Limb (tissue), 2 donors: ENCODE data around the gene TMEM132D.

ENCODE experiments used
- DNase-seq, 2 donors: peaks; one replicate each; pipeline ENCODE4 v3.0.0-alpha.2; 2016; ENCODE audit errors: extremely low spot score in 2 of 2

The TMEM132D gene

DNA sequence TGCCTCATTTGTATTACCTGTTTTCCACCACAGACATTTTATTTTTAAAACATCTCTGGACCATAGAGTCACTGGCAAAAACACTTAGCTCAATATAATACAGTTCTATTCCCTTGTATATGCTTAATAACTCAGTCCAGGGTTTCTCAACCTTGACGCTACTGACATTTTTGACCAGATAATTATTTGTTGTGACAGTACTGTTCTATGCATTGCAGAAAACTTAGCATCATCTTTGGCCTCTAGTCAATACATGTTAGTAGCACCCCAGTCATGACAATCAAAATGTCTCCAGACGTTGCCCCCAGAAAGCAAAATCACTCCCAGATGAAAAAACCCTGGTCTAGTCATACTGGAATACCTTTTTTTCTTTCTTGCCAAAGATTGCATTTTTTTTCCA lies 174.7 kb downstream of the TMEM132D start:
- DNase-seq, result no peak

GRCh38 chr12:129727100-129727499 lies 176.7 kb downstream of the TMEM132D start:
- no peak for DNase-seq

DNA sequence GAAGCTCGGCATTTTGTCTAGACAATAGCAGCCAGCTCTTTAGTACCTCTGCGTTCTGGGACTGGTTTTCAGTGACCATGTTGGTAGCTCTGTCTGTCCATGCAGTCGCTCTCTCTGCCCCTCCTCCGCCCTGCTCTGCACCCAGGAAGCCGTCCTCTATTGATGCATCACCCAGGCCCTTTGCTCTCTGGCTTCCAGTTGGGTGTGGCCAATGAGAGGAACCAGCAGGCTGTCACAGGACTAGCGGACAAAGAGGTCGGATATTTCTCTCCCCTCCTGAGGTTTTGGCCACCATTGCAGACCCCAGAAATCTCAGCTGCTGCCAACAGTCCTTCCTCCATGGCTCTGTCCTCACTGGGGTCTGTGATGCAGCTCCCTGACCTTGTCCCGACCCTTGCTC lies 180.6 kb downstream of the TMEM132D start:
- no peak for DNase-seq

DNA sequence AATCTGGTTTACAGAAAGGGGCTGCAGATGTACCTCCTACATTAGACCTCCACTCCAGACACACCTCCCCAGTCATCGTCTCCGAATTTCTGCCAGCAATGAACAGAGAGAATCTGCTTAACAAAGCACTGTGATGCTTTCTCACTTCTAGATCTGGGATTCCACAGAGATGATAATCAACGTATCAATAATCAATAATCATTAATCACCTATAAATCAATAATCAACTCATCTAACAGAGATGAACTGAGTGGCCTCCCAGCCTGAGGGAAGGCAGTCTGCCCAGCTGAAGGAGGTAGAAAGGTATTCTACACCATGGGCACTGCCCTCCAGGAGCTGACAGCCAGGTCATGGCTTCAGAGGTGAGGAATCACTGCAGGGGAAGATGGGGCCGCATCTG lies 183.2 kb downstream of the TMEM132D start:
- DNase-seq, result no peak

GRCh38 chr12:129719416-129719815 lies 184.4 kb downstream of the TMEM132D start:
- DNase-seq, result no peak

DNA sequence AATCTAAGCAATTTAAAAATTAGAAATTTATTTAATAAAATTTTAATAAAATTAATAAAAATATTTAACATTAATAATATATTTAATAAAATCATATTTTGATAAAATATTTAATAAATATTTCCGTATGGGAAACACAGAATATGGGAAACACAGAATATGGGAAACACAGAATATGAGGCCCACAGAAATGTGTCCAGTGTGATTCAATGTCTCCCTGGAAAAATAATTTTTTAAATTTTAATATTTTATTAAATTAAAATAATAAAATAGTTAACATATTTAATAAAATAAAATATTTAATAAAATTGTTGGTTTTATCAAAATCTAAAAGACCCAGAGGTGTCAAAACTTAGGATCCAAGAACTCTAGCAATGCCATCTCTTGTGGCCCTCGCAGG lies 186.4 kb downstream of the TMEM132D start:
- DNase-seq, result no peak

DNA sequence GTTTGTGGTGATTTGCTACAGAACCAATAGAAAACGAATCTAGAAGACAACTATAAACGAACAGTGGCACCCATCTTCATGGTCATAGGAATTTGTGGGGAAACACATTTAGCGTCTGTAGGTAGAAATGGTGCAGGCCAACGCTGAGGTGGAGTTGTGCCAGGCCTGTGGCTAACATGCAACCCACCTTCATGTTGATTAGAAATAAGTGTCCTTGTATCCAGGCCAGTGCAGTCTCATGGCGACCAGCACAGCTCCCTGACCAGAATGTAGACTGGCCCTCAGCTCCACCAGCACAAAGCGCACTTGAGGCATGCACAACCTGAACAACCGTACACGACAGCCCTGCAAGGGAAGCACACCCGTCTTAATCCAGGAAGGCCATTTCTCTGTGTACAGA lies 187.0 kb downstream of the TMEM132D start:
- no peak for DNase-seq

DNA sequence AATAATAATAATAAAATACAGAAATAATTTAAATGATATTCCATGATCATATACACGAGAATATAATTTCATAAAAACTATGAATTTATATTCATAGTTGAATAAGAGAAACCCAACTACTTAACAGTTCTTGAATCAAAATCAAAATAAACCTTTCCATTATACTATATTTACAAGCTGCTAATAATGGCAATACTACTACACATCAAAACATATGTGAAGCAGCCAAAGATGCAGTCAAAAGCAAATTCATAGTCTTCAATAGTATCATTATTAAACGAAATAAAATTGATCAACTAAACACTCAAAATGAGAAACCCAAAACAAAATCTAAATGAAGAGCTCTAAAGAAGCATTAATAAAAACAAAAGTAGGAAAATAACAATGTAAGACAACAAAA lies 197.1 kb downstream of the TMEM132D start:
- DNase-seq, result no peak

DNA sequence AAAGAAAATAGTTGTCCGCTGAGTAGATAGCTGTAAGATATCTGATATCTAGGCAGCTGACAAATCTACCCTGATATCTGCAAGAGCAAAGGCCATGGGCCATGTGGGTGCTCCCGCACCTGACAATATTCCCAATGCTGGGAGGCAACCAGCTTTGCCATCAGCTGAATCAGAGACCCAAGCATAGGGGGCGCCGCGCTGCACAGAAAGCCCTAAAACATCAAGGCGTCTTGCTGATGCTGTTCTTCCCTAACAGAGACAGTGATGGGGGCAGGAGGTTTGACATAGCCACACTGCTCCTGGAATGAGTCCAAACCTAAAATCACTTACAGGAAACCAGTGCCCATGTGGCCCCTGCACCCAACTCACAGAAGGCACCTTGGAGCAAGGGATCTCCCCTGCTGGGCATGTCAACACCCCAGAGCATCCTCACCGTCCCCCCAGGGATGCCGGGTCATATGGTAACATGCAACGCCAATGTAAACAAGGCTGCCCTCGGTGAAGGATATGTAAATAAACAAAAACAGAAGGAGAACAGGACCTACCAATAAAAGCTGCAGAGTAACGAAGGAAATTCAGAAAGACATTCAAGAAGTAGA lies 199.5 kb downstream of the TMEM132D start:
- no peak for DNase-seq

DNA sequence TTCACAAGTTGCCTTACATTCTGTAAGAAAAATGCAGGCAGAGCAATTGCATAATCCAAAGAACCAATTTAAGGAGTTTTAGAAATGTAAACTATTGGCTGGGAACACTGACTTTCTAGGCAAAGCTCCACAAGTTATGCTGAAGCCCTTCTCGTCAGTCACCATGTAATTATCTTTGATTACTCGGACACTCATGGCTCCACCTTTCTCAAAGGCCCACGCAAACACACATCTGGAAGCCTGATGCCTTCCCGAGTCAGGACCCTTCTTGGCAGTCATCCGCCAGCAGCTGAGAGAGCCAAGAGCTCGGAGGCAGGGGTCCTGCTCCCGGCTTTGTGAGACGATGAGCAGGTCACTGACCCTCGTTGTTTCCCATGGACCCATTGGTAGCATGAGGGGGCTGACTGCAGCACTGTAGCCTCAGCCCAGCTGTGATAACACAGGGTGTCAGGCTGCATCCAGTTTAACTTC lies 202.2 kb downstream of the TMEM132D start:
- peak in 1 of 2 donors; percentile 40 for DNase-seq

DNA sequence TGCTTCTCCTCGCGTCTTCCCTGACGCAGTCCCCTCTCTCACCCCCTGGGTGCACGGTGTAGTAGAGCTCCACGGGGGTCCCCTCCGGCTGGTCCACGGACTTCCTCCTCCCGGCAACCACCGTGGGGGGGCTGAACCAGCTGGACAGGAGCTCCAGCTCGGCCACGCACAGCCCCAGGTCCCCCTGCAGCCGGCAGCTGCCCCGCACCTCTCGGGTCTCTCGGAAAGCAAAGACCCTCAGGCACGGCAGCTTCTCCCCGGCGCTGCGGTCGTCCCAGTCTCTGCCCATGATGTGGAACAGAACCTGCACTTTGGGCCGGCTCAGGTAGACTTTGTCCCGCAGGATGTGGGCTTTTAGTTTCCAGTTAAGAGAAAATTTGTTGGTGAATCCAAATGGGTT lies 203.8 kb downstream of the TMEM132D start:
- no peak for DNase-seq

DNA sequence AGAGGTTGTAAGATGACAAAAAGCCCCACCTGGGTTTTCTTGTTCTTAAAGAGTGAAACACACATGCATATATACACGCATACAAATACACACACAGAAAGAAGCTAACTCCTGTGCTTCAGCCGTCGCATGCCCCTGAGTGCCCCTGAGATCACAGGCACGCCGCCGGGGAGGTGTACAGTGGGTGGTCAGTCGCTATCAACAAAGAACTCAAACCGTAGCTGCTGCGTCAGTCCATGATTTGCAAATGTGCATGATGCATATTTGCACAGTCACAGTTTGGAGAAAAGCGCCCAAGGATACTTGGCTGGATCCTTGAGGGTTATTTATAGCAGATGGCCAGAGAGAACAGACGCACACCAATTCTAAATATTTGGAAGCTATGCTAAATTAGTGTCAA lies 206.9 kb downstream of the TMEM132D start:
- DNase-seq, result no peak

DNA sequence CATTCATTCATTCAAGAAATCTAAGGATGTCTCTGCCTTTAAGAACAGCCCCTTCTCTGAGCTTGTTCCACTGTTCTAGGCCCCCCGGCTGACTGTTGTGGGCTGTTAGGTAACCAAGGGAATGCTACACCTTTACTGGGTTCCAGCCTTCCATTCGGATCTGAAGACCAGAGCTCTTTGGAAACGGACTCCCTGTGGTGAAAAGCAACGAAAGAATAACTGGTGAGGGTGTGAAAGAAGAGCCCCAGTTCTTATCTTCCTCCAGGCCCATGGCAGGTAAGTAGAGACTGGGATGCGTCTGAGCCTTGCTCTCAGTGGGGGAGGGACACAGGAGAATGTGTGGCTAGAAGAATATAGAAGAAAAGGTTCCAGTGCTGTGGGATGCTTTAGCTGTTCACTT lies 207.4 kb downstream of the TMEM132D start:
- no peak for DNase-seq

DNA sequence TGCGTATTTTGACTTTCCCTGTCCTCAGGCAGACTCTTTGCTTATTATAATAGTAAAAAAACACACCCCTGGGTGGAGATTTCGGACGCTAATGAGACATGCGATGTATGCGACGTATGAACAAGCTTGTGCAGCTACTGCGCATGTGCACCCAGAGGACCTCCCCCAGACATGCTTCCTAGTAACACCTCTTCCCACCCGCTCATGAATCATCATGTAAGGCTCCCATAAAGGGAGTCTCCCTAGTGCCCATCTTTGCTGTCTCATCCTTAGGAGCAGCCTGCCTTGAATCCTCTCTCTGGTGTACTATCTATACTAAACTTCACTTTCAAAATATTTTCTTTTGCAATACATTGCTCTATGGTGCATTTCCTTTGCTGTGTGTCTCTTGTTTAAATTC lies 210.1 kb downstream of the TMEM132D start:
- no peak for DNase-seq

- no peak for DNase-seq
Measured at GRCh38 chr12:129687731-129688130, 216.1 kb downstream of the TMEM132D start.

- DNase-seq, result no peak
Measured at GRCh38 chr12:129681830-129682229, 222.0 kb downstream of the TMEM132D start.

DNA sequence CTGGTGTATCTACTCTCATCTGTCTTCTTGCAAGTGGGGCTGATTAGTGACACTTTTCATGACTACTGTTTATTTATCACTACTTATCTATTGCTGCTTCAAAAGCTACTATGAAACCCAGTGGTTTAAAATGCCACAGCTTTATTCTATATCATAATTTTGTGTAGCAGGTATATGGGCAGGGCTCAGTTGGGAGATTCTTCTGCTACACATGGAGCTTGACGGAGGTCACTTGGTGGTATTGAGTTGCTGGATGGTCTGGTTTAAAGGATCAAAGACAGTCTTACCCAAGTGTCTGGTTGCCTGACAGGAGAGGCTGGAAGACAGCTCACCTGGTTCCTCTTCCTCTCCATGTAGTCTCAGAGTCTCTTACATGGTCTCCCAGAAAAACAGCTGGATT lies 222.7 kb downstream of the TMEM132D start:
- no peak for DNase-seq

DNA sequence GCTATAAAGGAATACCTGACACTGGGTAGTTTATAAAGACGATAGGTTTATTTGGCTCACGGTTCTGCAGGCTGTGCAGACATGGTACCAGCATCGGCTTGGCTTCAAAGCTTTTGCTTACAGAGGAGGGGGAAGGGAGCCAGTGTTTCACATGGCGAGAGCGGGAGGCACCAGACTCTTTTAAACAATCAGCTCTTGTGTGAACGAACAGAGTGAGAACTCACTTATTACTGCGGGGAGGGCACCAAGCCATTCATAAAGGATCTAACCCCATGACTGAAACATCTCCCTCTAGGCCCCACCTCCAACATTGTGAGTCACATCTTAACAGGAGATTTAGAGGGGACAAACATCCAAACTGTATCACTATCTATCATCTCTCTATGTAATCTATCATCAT lies 227.4 kb downstream of the TMEM132D start:
- no peak for DNase-seq

DNA sequence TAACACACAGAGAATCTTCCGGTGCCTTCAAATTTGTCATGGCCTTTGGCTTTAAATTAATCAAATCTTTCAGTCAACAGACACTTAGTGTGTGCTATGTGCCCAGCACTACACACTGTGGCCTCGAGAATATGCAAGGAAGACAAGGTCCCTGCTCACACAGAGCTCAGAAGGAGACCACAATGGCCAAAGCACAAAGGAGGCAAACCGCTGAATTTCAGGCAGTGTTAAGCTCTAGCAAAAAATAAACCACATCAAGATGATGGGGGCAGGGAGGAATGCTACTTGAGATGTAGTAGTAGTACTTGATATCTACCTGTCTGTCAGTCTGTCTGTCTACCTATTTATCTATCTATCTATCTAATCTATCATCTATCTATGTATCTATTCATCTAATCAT lies 227.9 kb downstream of the TMEM132D start:
- no peak for DNase-seq

DNA sequence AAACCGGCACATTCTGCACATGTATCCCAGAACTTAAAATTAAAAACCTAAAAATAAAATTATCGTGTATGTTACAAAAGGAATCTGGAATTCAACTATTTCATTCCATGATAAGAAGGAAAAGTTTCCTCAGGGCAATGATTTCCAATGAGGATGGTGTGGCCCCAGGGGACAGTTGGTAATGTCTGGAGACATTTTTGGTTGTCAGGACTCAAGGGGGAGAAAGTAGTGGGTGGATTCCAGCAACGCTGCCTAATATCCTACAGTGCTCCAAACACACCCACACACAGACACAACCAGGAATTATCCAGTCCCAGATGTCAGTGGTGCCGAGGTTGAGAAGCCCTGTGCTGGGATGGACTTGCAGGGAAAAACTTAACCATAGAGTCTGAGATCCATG lies 228.3 kb downstream of the TMEM132D start:
- no peak for DNase-seq

GRCh38 chr12:129673806-129674205 lies 230.0 kb downstream of the TMEM132D start:
- DNase-seq, result no peak

- DNase-seq, result no peak
Measured at GRCh38 chr12:129672110-129672509, 231.7 kb downstream of the TMEM132D start.

- no peak for DNase-seq
Measured at GRCh38 chr12:129670256-129670920, 233.4 kb downstream of the TMEM132D start.
